Activated T-cell treated with anti-CD3 and anti-CD28 coated beads, Interleukin-2, amount 50 U/mL, for 72 hours (primary cell): ENCODE results near the gene SIPA1L2. TPM values are rescaled to one million over a fixed set of nuclear protein-coding genes. Genes with fewer than 3 reads are reported as not detected.
A peak's percentile ranks its signal among the peaks of the same experiment; 100 is the strongest.

ENCODE experiments used
- ATAC-seq, 2 donors: fragments of 150-1000 bp; cut with Tn5 transposase; replicated peaks in 1 of 2; 2 replicates each; pipeline ENCODE4 v1.10.0; 2021; ENCODE audit warnings: moderate library complexity in 2 of 2, mild to moderate bottlenecking in 1 of 2
- DNase-seq, 2 donors: peaks; one replicate each; pipeline ENCODE4 v3.0.0; 2021 to 2022; ENCODE audit warnings: mixed read lengths in 1 of 2
- H3K27ac Mint-ChIP-seq: one replicate; pipeline ENCODE4 v1.8.0; 2022; ENCODE audit warnings: mild to moderate bottlenecking, moderate library complexity, mixed read lengths
- H3K27me3 Mint-ChIP-seq: one replicate; pipeline ENCODE4 v1.8.0; 2022; ENCODE audit warnings: low read depth, mixed read lengths
- H3K36me3 Mint-ChIP-seq, 2 donors: one replicate each; pipeline ENCODE4 v1.8.0; 2022; ENCODE audit warnings: mixed read lengths in 2 of 2, mild to moderate bottlenecking in 1 of 2; ENCODE audit not compliant: insufficient read depth in 2 of 2
- H3K4me1 Mint-ChIP-seq: one replicate; pipeline ENCODE4 v1.8.0; 2022; ENCODE audit warnings: low read depth, mixed read lengths
- H3K4me3 Mint-ChIP-seq, 2 donors: one replicate each; pipeline ENCODE4 v1.8.0; 2022; ENCODE audit warnings: mild to moderate bottlenecking in 2 of 2, mixed read lengths in 2 of 2, moderate library complexity in 2 of 2
- H3K9me3 Mint-ChIP-seq, 2 donors: one replicate each; pipeline ENCODE4 v1.8.0; 2022; ENCODE audit warnings: mixed read lengths in 2 of 2
- total RNA-seq, 2 donors: library from RNA; stranded (reverse); gene quantifications; one replicate each; pipeline ENCODE4 v1.2.3, GENCODE V29; 2022

The SIPA1L2 gene
- total RNA-seq, 2 donors from 2014 or later, result 3.3 to 5.9 TPM

DNA sequence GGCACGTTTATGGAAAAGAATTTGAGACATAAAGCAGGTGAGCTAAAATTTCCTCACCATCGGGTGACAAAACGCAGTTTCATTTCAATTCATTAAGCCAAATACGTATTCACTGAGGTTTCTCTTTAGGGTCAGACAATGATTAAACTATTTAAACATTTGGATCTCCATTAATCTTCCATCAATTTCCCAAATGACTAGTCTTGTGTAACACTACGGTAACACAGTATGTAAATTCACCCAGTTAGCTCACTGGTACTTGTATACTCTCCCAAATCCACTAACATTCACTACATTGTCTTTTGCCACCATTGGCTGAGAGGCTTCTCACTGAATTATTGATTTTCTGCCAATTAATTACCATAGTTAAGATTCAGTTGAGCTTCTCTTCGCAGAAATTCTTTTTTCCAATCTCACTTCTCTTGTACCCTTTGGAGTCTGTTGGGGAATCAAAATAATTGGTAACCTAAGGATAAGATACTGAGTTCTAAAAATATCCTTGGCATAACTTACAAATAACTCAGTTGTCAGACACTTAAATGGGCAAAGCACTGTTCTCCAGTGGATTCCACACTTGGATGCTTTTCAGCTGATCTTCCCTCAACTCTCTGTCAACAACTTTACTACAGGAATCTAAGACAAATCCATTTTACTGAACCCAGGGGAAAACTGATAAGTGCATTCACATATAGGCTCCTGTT lies 40.7 kb downstream of the SIPA1L2 start:
- Mint-ChIP-seq H3K27ac (peak overlapping the region; percentile 21), H3K9me3 (peaks cover 9 to 11% of the 10 kb centered on the region in 2 donors), H3K27me3 (no peaks in the 10 kb centered on the region), H3K36me3 (peaks cover 8 to 11% of the 10 kb centered on the region in 2 donors), H3K4me1 (peaks cover 33% of the 10 kb centered on the region), H3K4me3 (peak overlapping the region in 1 of 2 donors; percentile 23)
- ATAC-seq (no peak), DNase-seq (no peak)

DNA sequence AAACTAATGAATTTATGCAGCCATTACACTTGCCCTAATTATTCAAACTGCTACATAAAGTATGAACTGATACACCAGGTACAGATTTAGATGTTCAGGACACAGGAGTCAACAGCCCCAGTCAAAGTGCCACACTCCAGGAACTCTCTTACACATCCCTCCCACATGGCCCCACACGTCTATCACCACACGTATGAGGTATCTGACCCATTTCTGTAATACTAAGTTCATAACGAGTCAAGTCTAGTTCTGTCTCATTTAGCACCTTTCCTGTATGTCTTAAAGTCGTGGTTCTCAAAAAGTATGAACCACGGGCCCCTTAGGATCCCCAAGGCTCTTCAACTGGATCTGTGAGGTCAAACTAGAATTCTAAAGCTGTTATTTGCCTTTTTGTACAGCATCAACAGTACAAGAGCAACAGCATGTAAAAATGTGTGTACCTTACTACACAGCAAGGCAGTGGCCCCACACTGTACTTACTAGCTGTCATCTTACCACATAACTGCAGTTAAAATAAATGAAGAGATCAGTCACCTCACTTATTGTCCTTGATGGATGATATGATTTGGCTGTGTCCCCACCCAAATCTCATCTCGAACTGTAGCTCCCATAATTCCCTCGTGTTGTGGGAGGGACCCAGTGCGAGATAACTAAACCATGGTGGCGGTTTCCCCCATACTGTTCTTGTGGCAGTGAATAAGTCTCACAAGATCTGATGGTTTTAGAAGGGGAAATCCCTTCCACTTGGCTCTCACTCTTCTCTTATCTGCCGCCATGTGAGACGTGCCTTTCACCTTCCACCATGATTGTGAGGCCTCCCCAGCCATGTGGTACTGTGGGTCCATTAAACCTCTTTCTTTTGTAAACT lies 42.6 kb downstream of the SIPA1L2 start:
- no peaks in the 10 kb centered on the region for H3K27me3 Mint-ChIP-seq
- H3K36me3 Mint-ChIP-seq, result peaks cover 8 to 11% of the 10 kb centered on the region in 2 donors
- H3K27ac Mint-ChIP-seq, result peak overlapping the region; percentile 78
- DNase-seq, result peak; percentile 50 to 54
- peaks cover 33% of the 10 kb centered on the region for H3K4me1 Mint-ChIP-seq
- ATAC-seq, result peak; percentile 95 to 98
- H3K9me3 Mint-ChIP-seq, result peaks cover 9 to 11% of the 10 kb centered on the region in 2 donors
- peak overlapping the region in 1 of 2 donors; percentile 53 for H3K4me3 Mint-ChIP-seq

DNA sequence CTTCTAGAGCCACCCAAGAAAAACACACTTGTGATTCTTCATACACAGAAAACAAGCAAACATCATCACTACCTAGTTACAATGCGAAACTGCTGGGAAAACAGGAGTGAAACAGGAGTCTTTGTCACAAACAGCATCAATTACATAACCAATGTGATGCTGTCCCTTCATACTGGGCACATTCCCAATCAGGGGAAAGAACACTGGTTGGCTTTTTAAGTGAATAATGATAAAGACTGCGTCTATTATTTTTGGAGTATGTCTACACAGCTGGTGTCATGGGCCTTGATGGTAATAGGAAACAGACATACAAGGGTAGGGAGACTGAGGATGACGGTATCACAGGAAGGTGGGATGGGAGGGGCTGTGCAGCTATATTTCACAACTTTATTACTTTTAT lies 43.3 kb downstream of the SIPA1L2 start:
- no peak for ATAC-seq

DNA sequence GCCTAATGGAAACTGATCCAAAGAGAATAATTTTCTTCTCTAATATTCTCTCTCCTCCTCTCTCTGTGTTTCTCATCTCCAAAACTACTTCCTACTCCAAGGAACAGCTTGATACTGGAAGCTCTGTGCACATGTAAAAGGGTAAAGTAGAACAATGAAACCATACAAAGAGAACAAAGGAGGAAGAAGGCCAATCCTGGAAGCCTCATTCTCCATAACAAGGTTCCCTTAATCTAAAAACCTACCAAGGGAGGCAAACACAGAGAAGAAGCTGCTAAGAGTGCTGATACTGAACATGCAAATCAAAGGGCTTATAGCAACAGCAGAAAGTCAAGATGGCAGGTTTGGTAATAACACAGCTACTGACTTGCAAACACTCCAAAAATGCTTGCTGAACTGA lies 44.4 kb downstream of the SIPA1L2 start:
- H3K9me3 Mint-ChIP-seq, result peaks cover 9 to 12% of the 10 kb centered on the region in 2 donors
- H3K4me3 Mint-ChIP-seq, result no peak overlapping the region
- H3K36me3 Mint-ChIP-seq, result peaks cover 8 to 11% of the 10 kb centered on the region in 2 donors
- H3K27me3 Mint-ChIP-seq, result no peaks in the 10 kb centered on the region
- H3K4me1 Mint-ChIP-seq, result peaks cover 35% of the 10 kb centered on the region
- DNase-seq (no peak), ATAC-seq (no peak)
- no peak overlapping the region for H3K27ac Mint-ChIP-seq

More for the DNA sequence above, 43.3 kb downstream of the SIPA1L2 start:
- H3K27me3 Mint-ChIP-seq, result no peaks in the 10 kb centered on the region
- H3K27ac Mint-ChIP-seq, result no peak overlapping the region
- H3K9me3 Mint-ChIP-seq, result peaks cover 9 to 11% of the 10 kb centered on the region in 2 donors
- peaks cover 33% of the 10 kb centered on the region for H3K4me1 Mint-ChIP-seq
- H3K36me3 Mint-ChIP-seq, result peaks cover 8 to 11% of the 10 kb centered on the region in 2 donors
- DNase-seq, result no peak
- H3K4me3 Mint-ChIP-seq, result no peak overlapping the region

DNA sequence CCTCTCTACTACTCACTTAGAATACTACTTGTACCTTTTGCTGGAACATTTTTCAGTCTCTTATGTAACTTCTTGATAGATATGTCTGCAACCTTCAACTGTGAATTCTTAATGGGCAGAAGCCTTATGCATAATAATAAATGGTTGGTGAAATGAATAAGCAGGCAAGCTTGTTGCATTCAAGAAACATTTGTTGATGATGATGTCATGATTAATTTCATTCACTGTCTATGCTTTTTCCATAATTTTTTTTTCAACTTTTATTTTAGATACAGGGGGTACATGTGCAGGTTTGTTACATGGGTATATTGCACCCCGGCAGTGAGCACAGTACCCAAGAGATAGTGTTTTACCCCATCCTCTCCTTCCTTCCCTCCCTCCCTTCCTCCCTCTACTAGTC lies 48.0 kb downstream of the SIPA1L2 start:
- Mint-ChIP-seq H3K9me3 (peaks cover 2 to 3% of the 10 kb centered on the region in 2 donors), H3K27me3 (no peaks in the 10 kb centered on the region), H3K27ac (peak overlapping the region; percentile 44), H3K4me1 (peaks cover 38% of the 10 kb centered on the region), H3K36me3 (peaks cover 0 to 1% of the 10 kb centered on the region in 2 donors), H3K4me3 (no peak overlapping the region)
- ATAC-seq (no peak), DNase-seq (no peak)

Other genes with a start within 250 kb of the SIPA1L2 start
- gene MAP10, start 175.3 kb upstream of the SIPA1L2 start, total RNA-seq, result 1 to 10 TPM; 1.7 to 1.9 TPM